Stimulated activated CD4-positive, alpha-beta T cell treated with anti-CD3 and anti-CD28 coated beads, Interleukin-12 subunit alpha, Interleukin-12 subunit beta, amount 100 ng/mL, for 4 hours (primary cell): ENCODE data around the gene CRYBG1.
"Not testable (repeated sequence)": the region's sequence is repeated elsewhere in the genome, so short reads cannot be mapped to it uniquely, and the experiment has no call there.

Experiments
- DNase-seq: peaks from one replicate; pipeline ENCODE4 v3.0.0-alpha.2; 2020

Gene CRYBG1

GRCh38 chr6:106530026-106530425 lies 169.5 kb downstream of the CRYBG1 start:
- DNase-seq: no peak

- DNase-seq: no peak
Observed at GRCh38 chr6:106530502-106530901, 170.0 kb downstream of the CRYBG1 start.

- no peak for DNase-seq
Observed at GRCh38 chr6:106533054-106533453, 172.5 kb downstream of the CRYBG1 start.

- DNase-seq: no peak
Observed at GRCh38 chr6:106534004-106534403, 173.5 kb downstream of the CRYBG1 start.

- peak; percentile 47 for DNase-seq
Observed at GRCh38 chr6:106534564-106534982, 174.1 kb downstream of the CRYBG1 start.

GRCh38 chr6:106535012-106535411 lies 174.5 kb downstream of the CRYBG1 start:
- DNase-seq: no peak

GRCh38 chr6:106536357-106536756 lies 175.8 kb downstream of the CRYBG1 start:
- no peak for DNase-seq

GRCh38 chr6:106536851-106537250 lies 176.3 kb downstream of the CRYBG1 start:
- no peak for DNase-seq

GRCh38 chr6:106537662-106538061 lies 177.1 kb downstream of the CRYBG1 start:
- no peak for DNase-seq

GRCh38 chr6:106538145-106538544 lies 177.6 kb downstream of the CRYBG1 start:
- DNase-seq: no peak

GRCh38 chr6:106539936-106540335 lies 179.4 kb downstream of the CRYBG1 start:
- no peak for DNase-seq

GRCh38 chr6:106540432-106540831 lies 179.9 kb downstream of the CRYBG1 start:
- no peak for DNase-seq

- DNase-seq: no peak
Observed at GRCh38 chr6:106540907-106541306, 180.4 kb downstream of the CRYBG1 start.

GRCh38 chr6:106546261-106546690 lies 185.8 kb downstream of the CRYBG1 start:
- DNase-seq: no peak

GRCh38 chr6:106546691-106547414 lies 186.3 kb downstream of the CRYBG1 start:
- no peak for DNase-seq

GRCh38 chr6:106547601-106548453 lies 187.3 kb downstream of the CRYBG1 start:
- DNase-seq: no peak

- not testable (repeated sequence) for DNase-seq
Observed at GRCh38 chr6:106548926-106549455, 188.5 kb downstream of the CRYBG1 start.

GRCh38 chr6:106549521-106549920 lies 189.0 kb downstream of the CRYBG1 start:
- no peak for DNase-seq

- DNase-seq: no peak
Observed at GRCh38 chr6:106551155-106551554, 190.6 kb downstream of the CRYBG1 start.

GRCh38 chr6:106553440-106553839 lies 192.9 kb downstream of the CRYBG1 start:
- DNase-seq: peak; percentile 15

- no peak for DNase-seq
Observed at GRCh38 chr6:106555767-106556166, 195.2 kb downstream of the CRYBG1 start.

- DNase-seq: no peak
Observed at GRCh38 chr6:106556368-106556960, 195.9 kb downstream of the CRYBG1 start.

- DNase-seq: no peak
Observed at GRCh38 chr6:106557837-106558236, 197.3 kb downstream of the CRYBG1 start.
